Sigmoid colon (tissue), 4 donors: ENCODE data around the gene ADAMTSL1.

ENCODE experiments used
- CTCF ChIP-seq, 4 experiments: fragments of 450-650 bp in 3 of 4; fragments of 200-600 bp in 1 of 4; IDR thresholded peaks; one replicate each; pipeline ENCODE4 v1.5.1; 2016 to 2019; ENCODE audit warnings: antibody characterized with exemption in 4 of 4, mild to moderate bottlenecking in 3 of 4, moderate library complexity in 2 of 4
- EP300 ChIP-seq, 4 donors: sonication (generic); formaldehyde crosslinking; IDR thresholded peaks; one replicate each; pipeline ENCODE4 v1.6.1; 2017; ENCODE audit warnings: antibody characterized with exemption in 4 of 4
- POLR2AphosphoS5 ChIP-seq, 4 donors: sonication (generic); formaldehyde crosslinking; IDR thresholded peaks; one replicate each; pipeline ENCODE4 v1.6.1; 2017; ENCODE audit warnings: antibody characterized with exemption in 4 of 4

GRCh38 chr9:18601956-18602355 lies 128.0 kb downstream of the ADAMTSL1 start:
- TF ChIP-seq CTCF (IDR thresholded peaks at IDR 0.05), result no peak
- TF ChIP-seq EP300 (IDR thresholded peaks at IDR 0.05), result no peak
- no peak for TF ChIP-seq POLR2AphosphoS5 (IDR thresholded peaks at IDR 0.05)
